Stimulated activated CD8-positive, alpha-beta memory T cell treated with anti-CD3 and anti-CD28 coated beads, Interleukin-15, amount 100 ng/mL, for 1 hour (primary cell): Measurements from ENCODE around the gene SIK3.
"Not testable (repeated sequence)": the region's sequence is repeated elsewhere in the genome, so short reads cannot be mapped to it uniquely, and the experiment has no call there.

Source experiments
- DNase-seq: peaks from one replicate; pipeline ENCODE4 v3.0.0-alpha.2; 2020; ENCODE audit warnings: low read depth

The SIK3 gene

GRCh38 chr11:116838321-116839084 lies 259.7 kb downstream of the SIK3 start:
- DNase-seq: no peak

GRCh38 chr11:116837231-116838091 lies 260.8 kb downstream of the SIK3 start, which contains the start of gene APOA1:
APOA1 (minus strand) TSS chr11:116837622; CDS start chr11:116837387, 235 bp downstream.
- DNase-seq: no peak

- DNase-seq: no peak
These were observed 261.6 kb downstream of the SIK3 start for GRCh38 chr11:116836632-116836991.

GRCh38 chr11:116835791-116836631 lies 262.2 kb downstream of the SIK3 start:
- peak; percentile 53 for DNase-seq

- no peak for DNase-seq
These were observed 263.0 kb downstream of the SIK3 start for GRCh38 chr11:116835042-116835772.

GRCh38 chr11:116834535-116835041 lies 263.6 kb downstream of the SIK3 start:
- not testable (repeated sequence) for DNase-seq

- no peak for DNase-seq
These were observed 264.3 kb downstream of the SIK3 start for GRCh38 chr11:116833816-116834534.

GRCh38 chr11:116833491-116833815 lies 264.8 kb downstream of the SIK3 start:
- no peak for DNase-seq

- DNase-seq: no peak
These were observed 265.6 kb downstream of the SIK3 start for GRCh38 chr11:116832350-116833290.

- DNase-seq: no peak
These were observed 266.4 kb downstream of the SIK3 start for GRCh38 chr11:116831790-116832349.

GRCh38 chr11:116830184-116830912 lies 267.9 kb downstream of the SIK3 start:
- no peak for DNase-seq

- no peak for DNase-seq
These were observed 268.6 kb downstream of the SIK3 start, which contains the start of gene APOC3 for GRCh38 chr11:116829525-116830183. APOC3 (plus strand) TSS chr11:116829907; CDS start chr11:116830583, 676 bp downstream.

GRCh38 chr11:116828632-116829524 lies 269.4 kb downstream of the SIK3 start:
- no peak for DNase-seq

- DNase-seq: no peak
These were observed 270.8 kb downstream of the SIK3 start for GRCh38 chr11:116827461-116827860.

GRCh38 chr11:116826751-116827431 lies 271.3 kb downstream of the SIK3 start:
- DNase-seq: no peak
